IMR-90 (cell line): ENCODE measurements around the gene LTBP4. TPM values are rescaled to one million over a fixed set of nuclear protein-coding genes. Genes with fewer than 3 reads are reported as not detected.

ENCODE experiments used
- ATAC-seq: fragments of 200-7000 bp; cut with Tn5 transposase; 2 replicates; pipeline ENCODE4 v1.9.1; 2020; ENCODE audit warnings: low read depth, mild to moderate bottlenecking, moderate library complexity
- BruUV-seq: library from RNA; stranded (reverse); fragments of 400-500 nt; replicated peaks from 2 replicates; lab custom pipeline; 2021; lab: Mats Ljungman, UMichigan
- CTCF ChIA-PET: fragments of 300-600 bp; formaldehyde crosslinking; extraction: SDS; loops from one replicate; lab custom pipeline; 2021; ENCODE audit warnings: antibody characterized with exemption; lab: Yijun Ruan, JAX
- POLR2A ChIA-PET: fragments of 300-600 bp; sonication (Branson Sonifier 250); formaldehyde crosslinking; loops from one replicate; lab custom pipeline; 2022; ENCODE audit warnings: antibody characterized with exemption; ENCODE audit not compliant: unreplicated experiment; lab: Charles Lee
- DNase-seq: peaks from one replicate; pipeline ENCODE4 v3.0.0; 2013
- H2AFZ ChIP-seq: replicated peaks from 2 replicates; pipeline ENCODE3; 2013; ENCODE audit warnings: low read length, mild to moderate bottlenecking; ENCODE audit not compliant: poor library complexity
- H2AK5ac ChIP-seq: 2 replicates; pipeline ENCODE4 v1.6.1; 2013; ENCODE audit warnings: low read depth, low read length, inconsistent platforms
- H2AK9ac ChIP-seq: replicated peaks from 2 replicates; pipeline ENCODE3; 2013; ENCODE audit warnings: mild to moderate bottlenecking, low read depth, low read length, moderate library complexity; ENCODE audit not compliant: poor library complexity
- H2BK120ac ChIP-seq: 2 replicates; pipeline ENCODE4 v1.6.1; 2013; ENCODE audit warnings: low read depth, low read length, inconsistent platforms
- H2BK15ac ChIP-seq: 3 replicates; pipeline ENCODE4 v1.6.1; 2013; ENCODE audit warnings: low read depth, low read length, inconsistent platforms
- H2BK20ac ChIP-seq: 2 replicates; pipeline ENCODE4 v1.6.1; 2013; ENCODE audit warnings: low read depth, mild to moderate bottlenecking, inconsistent platforms, low read length, moderate library complexity
- H2BK5ac ChIP-seq: 2 replicates; pipeline ENCODE4 v1.6.1; 2013; ENCODE audit warnings: mild to moderate bottlenecking, low read depth, low read length, inconsistent platforms; ENCODE audit not compliant: poor library complexity, severe bottlenecking
- H3K14ac ChIP-seq: replicated peaks from 2 replicates; pipeline ENCODE4 v1.6.1; 2013; ENCODE audit warnings: low read depth, low read length, inconsistent platforms
- H3K18ac ChIP-seq: 2 replicates; pipeline ENCODE4 v1.6.1; 2013; ENCODE audit warnings: low read depth, low read length, control low read depth
- H3K23ac ChIP-seq: 2 replicates; pipeline ENCODE4 v1.6.1; 2013; ENCODE audit warnings: low read depth, low read length, inconsistent platforms
- H3K27ac ChIP-seq: 2 replicates; pipeline ENCODE4 v1.5.1; 2013; ENCODE audit warnings: mild to moderate bottlenecking, control low read depth, low read length; ENCODE audit not compliant: insufficient read depth
- H3K27me3 ChIP-seq: 2 replicates; pipeline ENCODE4 v1.6.1; 2013; ENCODE audit warnings: low read length; ENCODE audit not compliant: control insufficient read depth, insufficient read depth
- H3K36me3 ChIP-seq: 2 replicates; pipeline ENCODE4 v1.6.1; 2013; ENCODE audit warnings: low read length, mixed read lengths; ENCODE audit not compliant: control insufficient read depth, insufficient read depth
- H3K4ac ChIP-seq: 2 replicates; pipeline ENCODE4 v1.6.1; 2013; ENCODE audit warnings: low read depth, low read length, inconsistent platforms
- H3K4me1 ChIP-seq: 2 replicates; pipeline ENCODE4 v1.6.1; 2013; ENCODE audit warnings: low read length, mixed read lengths; ENCODE audit not compliant: control insufficient read depth, insufficient read depth
- H3K4me2 ChIP-seq: 2 replicates; pipeline ENCODE4 v1.6.1; 2013; ENCODE audit warnings: low read depth, mild to moderate bottlenecking, control low read depth, low read length, moderate library complexity
- H3K4me3 ChIP-seq: 2 replicates; pipeline ENCODE4 v1.5.1; 2013; ENCODE audit warnings: low read depth, mild to moderate bottlenecking, control low read depth, low read length, moderate library complexity; ENCODE audit not compliant: insufficient read depth
- H3K56ac ChIP-seq: 2 replicates; pipeline ENCODE4 v1.6.1; 2013; ENCODE audit warnings: low read length, inconsistent platforms; ENCODE audit not compliant: insufficient read depth; ENCODE audit errors: extremely low read depth
- H3K79me1 ChIP-seq, 2 experiments: 2 replicates each; pipeline ENCODE4 v1.6.1; 2013; ENCODE audit warnings: low read length in 2 of 2, inconsistent platforms in 1 of 2, low read depth in 1 of 2
- H3K9ac ChIP-seq: 2 replicates; pipeline ENCODE4 v1.6.1; 2013; ENCODE audit warnings: low read depth, low read length, control low read depth
- H3K9me1 ChIP-seq: 2 replicates; pipeline ENCODE4 v1.6.1; 2013; ENCODE audit warnings: low read length, inconsistent platforms; ENCODE audit not compliant: insufficient read depth
- H3K9me3 ChIP-seq: 2 replicates; pipeline ENCODE4 v1.6.1; 2013; ENCODE audit warnings: low read length; ENCODE audit not compliant: control insufficient read depth, insufficient read depth
- H4K20me1 ChIP-seq: 2 replicates; pipeline ENCODE4 v1.6.1; 2013; ENCODE audit warnings: low read length, inconsistent platforms; ENCODE audit not compliant: insufficient read depth
- H4K5ac ChIP-seq: 2 replicates; pipeline ENCODE4 v1.6.1; 2013; ENCODE audit warnings: mild to moderate bottlenecking, low read depth, low read length, control low read depth
- H4K8ac ChIP-seq, 2 experiments: 2 replicates each; pipeline ENCODE4 v1.6.1; 2013; ENCODE audit warnings: low read depth in 2 of 2, low read length in 2 of 2, control low read depth in 1 of 2, inconsistent platforms in 1 of 2
- H4K91ac ChIP-seq: 2 replicates; pipeline ENCODE4 v1.6.1; 2013; ENCODE audit warnings: low read depth, low read length, inconsistent platforms; ENCODE audit not compliant: insufficient read depth
- CEBPB ChIP-seq: IDR thresholded peaks from 2 replicates; pipeline ENCODE4 v1.6.1; 2012; ENCODE audit warnings: low read depth, low read length, improper control_type of control experiment
- FOS ChIP-seq: fragments of 150-350 bp; IDR thresholded peaks from 2 replicates; pipeline ENCODE4 v1.6.1; 2016; ENCODE audit warnings: low read depth, low read length
- RCOR1 ChIP-seq: IDR thresholded peaks from 2 replicates; pipeline ENCODE4 v1.6.1; 2012; ENCODE audit warnings: mild to moderate bottlenecking, low read length, improper control_type of control experiment; ENCODE audit not compliant: insufficient replicate concordance
- RFX5 ChIP-seq: IDR thresholded peaks from 2 replicates; pipeline ENCODE4 v1.8.0; 2012; ENCODE audit warnings: low read depth, mild to moderate bottlenecking, low read length, moderate library complexity
- SMC3 ChIP-seq: fragments of 150-350 bp; IDR thresholded peaks from 2 replicates; pipeline ENCODE4 v1.6.1; 2016; ENCODE audit warnings: low read depth, mild to moderate bottlenecking, antibody characterized with exemption, low read length, moderate library complexity
- WGBS, 2 experiments: methylation state at CpG; one replicate each; pipeline versions ENCODE4 v1.1.5 to v1.1.7; 2013; ENCODE audit warnings: missing lambda C conversion rate in 2 of 2; ENCODE audit not compliant: insufficient read length in 1 of 2; ENCODE audit errors: extremely low coverage in 2 of 2; 5-methylcytosine and 5-hydroxymethylcytosine counted together
- dilution Hi-C: fragments of 300-500 bp; cut with HindIII; formaldehyde crosslinking; loops from one replicate; pipeline ENCODE4 v1.14.3; 2018; ENCODE audit warnings: low sequenced_read_pairs; ENCODE audit not compliant: unreplicated experiment
- in situ Hi-C: fragments of 300-500 bp; cut with MboI; formaldehyde crosslinking; loops from 3 replicates; pipeline ENCODE4 v1.14.3; 2019; ENCODE audit warnings: low sequenced_read_pairs, inconsistent platforms, mixed read lengths
- intact Hi-C: fragments of 100-400 bp; cut with micrococcal nuclease; formaldehyde crosslinking; loops from 2 replicates; pipeline ENCODE4 v1.10.0; 2022
- polyA plus RNA-seq, 3 experiments: library from polyadenylated mRNA; depleted of rRNA; stranded (reverse); fragments of >200 nt; gene quantifications; 2 replicates each; pipeline ENCODE4 v1.2.3, GENCODE V29; 2012; ENCODE audit warnings: low replicate concordance in 1 of 3
- total RNA-seq: library from RNA; depleted of rRNA; stranded (reverse); fragments of >200 nt; gene quantifications from 2 replicates; pipeline ENCODE4 v1.2.3, GENCODE V29; 2012
- TF ChIP-seq, protein P1 (sequence below): conservative IDR thresholded peaks from 2 replicates; pipeline ENCODE4 v1.5.1; 2012; ENCODE audit warnings: mild to moderate bottlenecking, low read depth, low read length, improper control_type of control experiment
- TF ChIP-seq, protein P2 (sequence below): fragments of 150-350 bp; IDR thresholded peaks from 2 replicates; pipeline ENCODE4 v1.6.1; 2016; ENCODE audit warnings: low read depth, mild to moderate bottlenecking, low read length, moderate library complexity, borderline replicate concordance

LTBP4 gene
- total and polyA plus RNA-seq, 2 of the 4 experiments (the other 2 are of a cell fraction): 14.7 to 70.3 TPM

- no peak overlapping the region for H2BK15ac ChIP-seq
- H3K4me3 ChIP-seq: no peak overlapping the region
- no peaks in the 10 kb centered on the region for H3K4me1 ChIP-seq
- intact Hi-C loops (no loop called here), in situ Hi-C loops (no loop called here), dilution Hi-C loops (no loop called here)
- no peak overlapping the region for H3K27ac ChIP-seq
- peaks cover 58% of the 10 kb centered on the region for H3K36me3 ChIP-seq
- ATAC-seq (no peak), DNase-seq (no peak)
- H3K4me2 ChIP-seq: no peak overlapping the region
- H4K5ac ChIP-seq: no peak overlapping the region
- H3K18ac ChIP-seq: no peak overlapping the region
- no peak overlapping the region for H4K91ac ChIP-seq
- no peaks in the 10 kb centered on the region for H3K27me3 ChIP-seq
- no TSS peak for BruUV-seq
- no peak overlapping the region for H2BK120ac ChIP-seq
- no peaks in the 10 kb centered on the region for H3K9me3 ChIP-seq
- ChIA-PET POLR2A (no interaction called here), CTCF (no interaction called here)
- no peak overlapping the region for H3K23ac ChIP-seq
- no peak overlapping the region for H3K14ac ChIP-seq
- TF ChIP-seq SMC3: no peak
- TF ChIP-seq RFX5: no peak
- no peak for TF ChIP-seq FOS
- TF ChIP-seq, protein P1, sequence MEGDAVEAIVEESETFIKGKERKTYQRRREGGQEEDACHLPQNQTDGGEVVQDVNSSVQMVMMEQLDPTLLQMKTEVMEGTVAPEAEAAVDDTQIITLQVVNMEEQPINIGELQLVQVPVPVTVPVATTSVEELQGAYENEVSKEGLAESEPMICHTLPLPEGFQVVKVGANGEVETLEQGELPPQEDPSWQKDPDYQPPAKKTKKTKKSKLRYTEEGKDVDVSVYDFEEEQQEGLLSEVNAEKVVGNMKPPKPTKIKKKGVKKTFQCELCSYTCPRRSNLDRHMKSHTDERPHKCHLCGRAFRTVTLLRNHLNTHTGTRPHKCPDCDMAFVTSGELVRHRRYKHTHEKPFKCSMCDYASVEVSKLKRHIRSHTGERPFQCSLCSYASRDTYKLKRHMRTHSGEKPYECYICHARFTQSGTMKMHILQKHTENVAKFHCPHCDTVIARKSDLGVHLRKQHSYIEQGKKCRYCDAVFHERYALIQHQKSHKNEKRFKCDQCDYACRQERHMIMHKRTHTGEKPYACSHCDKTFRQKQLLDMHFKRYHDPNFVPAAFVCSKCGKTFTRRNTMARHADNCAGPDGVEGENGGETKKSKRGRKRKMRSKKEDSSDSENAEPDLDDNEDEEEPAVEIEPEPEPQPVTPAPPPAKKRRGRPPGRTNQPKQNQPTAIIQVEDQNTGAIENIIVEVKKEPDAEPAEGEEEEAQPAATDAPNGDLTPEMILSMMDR: no peak
- TF ChIP-seq CEBPB: no peak
- TF ChIP-seq, protein P2, sequence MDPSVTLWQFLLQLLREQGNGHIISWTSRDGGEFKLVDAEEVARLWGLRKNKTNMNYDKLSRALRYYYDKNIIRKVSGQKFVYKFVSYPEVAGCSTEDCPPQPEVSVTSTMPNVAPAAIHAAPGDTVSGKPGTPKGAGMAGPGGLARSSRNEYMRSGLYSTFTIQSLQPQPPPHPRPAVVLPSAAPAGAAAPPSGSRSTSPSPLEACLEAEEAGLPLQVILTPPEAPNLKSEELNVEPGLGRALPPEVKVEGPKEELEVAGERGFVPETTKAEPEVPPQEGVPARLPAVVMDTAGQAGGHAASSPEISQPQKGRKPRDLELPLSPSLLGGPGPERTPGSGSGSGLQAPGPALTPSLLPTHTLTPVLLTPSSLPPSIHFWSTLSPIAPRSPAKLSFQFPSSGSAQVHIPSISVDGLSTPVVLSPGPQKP: no peak
- TF ChIP-seq RCOR1: no peak
- H3K79me1 ChIP-seq: peaks cover 0 to 4% of the 10 kb centered on the region in 2 experiments; a peak in 1 of 4 replicates
- no peak overlapping the region for H2AFZ ChIP-seq
- WGBS, 2 experiments: 90% methylated on average over 2 of the region's 2 CpGs; no CpG with 5 or more reads in 1 of the 2 experiments
- H3K9me1 ChIP-seq: peaks cover 4% of the 10 kb centered on the region; the same call in 1 of the 2 replicates
- no peak overlapping the region for H2BK5ac ChIP-seq
- H3K9ac ChIP-seq: no peak overlapping the region
- H2AK5ac ChIP-seq: no peak overlapping the region
- H2AK9ac ChIP-seq: no peak overlapping the region
- H2BK20ac ChIP-seq: no peak overlapping the region
- no peak overlapping the region for H4K8ac ChIP-seq
- no peak overlapping the region for H3K56ac ChIP-seq
- H3K4ac ChIP-seq: no peak overlapping the region
- no peaks in the 10 kb centered on the region; the same call in 1 of the 2 replicates for H4K20me1 ChIP-seq
These were observed 15.2 kb upstream of the LTBP4 start for GRCh38 chr19:40585982-40586422.
